Small intestine (tissue), 7 donors: Measurements from ENCODE around the gene AP1M2. TPM values are rescaled to one million over a fixed set of nuclear protein-coding genes. Genes with fewer than 3 reads are reported as not detected.

ENCODE experiments used
- DNase-seq, 2 donors: peaks; one replicate each; pipeline versions ENCODE4 v3.0.0 to v3.0.0-alpha.2; 2013
- FAIRE-seq: peaks from 2 replicates; lab custom pipeline; 2012; peaks lifted over from hg19 to GRCh38; lab: Jason Lieb, UNC
- H3K27ac ChIP-seq, 3 donors: one replicate each; pipeline ENCODE4 v1.5.1; 2013; ENCODE audit warnings: low read length in 2 of 3, mild to moderate bottlenecking in 2 of 3, control low read depth in 1 of 3, inconsistent platforms in 1 of 3, low read depth in 1 of 3, moderate library complexity in 1 of 3
- H3K27me3 ChIP-seq, 3 donors: one replicate each; pipeline ENCODE4 v1.6.1; 2013; ENCODE audit warnings: low read length in 3 of 3, inconsistent platforms in 1 of 3; ENCODE audit not compliant: control insufficient read depth in 3 of 3, insufficient read depth in 3 of 3
- H3K36me3 ChIP-seq, 3 donors: one replicate each; pipeline ENCODE4 v1.6.1; 2013; ENCODE audit warnings: low read length in 3 of 3, inconsistent platforms in 1 of 3, low read depth in 1 of 3, mild to moderate bottlenecking in 1 of 3, moderate library complexity in 1 of 3; ENCODE audit not compliant: control insufficient read depth in 3 of 3, insufficient read depth in 2 of 3
- H3K4me1 ChIP-seq, 3 donors: one replicate each; pipeline ENCODE4 v1.6.1; 2013; ENCODE audit warnings: low read length in 2 of 3, inconsistent platforms in 1 of 3, low read depth in 1 of 3, mild to moderate bottlenecking in 1 of 3, moderate library complexity in 1 of 3; ENCODE audit not compliant: control insufficient read depth in 3 of 3, insufficient read depth in 2 of 3
- H3K4me3 ChIP-seq, 3 donors: one replicate each; pipeline ENCODE4 v1.5.1; 2013; ENCODE audit warnings: low read length in 3 of 3, control low read depth in 1 of 3, inconsistent platforms in 1 of 3, low read depth in 1 of 3, mild to moderate bottlenecking in 1 of 3, moderate library complexity in 1 of 3
- H3K9me3 ChIP-seq, 2 donors: one replicate each; pipeline ENCODE4 v1.6.1; 2013; ENCODE audit warnings: low read depth in 1 of 2, low read length in 1 of 2; ENCODE audit not compliant: control insufficient read depth in 2 of 2, insufficient read depth in 1 of 2
- WGBS, 3 donors: extraction: QIAGEN DNeasy Blood & Tissue Kit; methylation state at CpG; one replicate each; pipeline ENCODE4 v1.1.7; 2013; 5-methylcytosine and 5-hydroxymethylcytosine counted together
- polyA plus RNA-seq, 4 donors: library from polyadenylated mRNA; stranded (reverse) in 3 of 4; unstranded in 1 of 4; fragments of 200-250 nt in 3 of 4; fragments of 120-200 nt in 1 of 4; gene quantifications; one replicate each; pipeline versions ENCODE4 v1.2.1 to v1.2.3, GENCODE V29; 2013
- donor health status: healthy with polysubstance abuse.
- donor health status: control.
- donor health status: control.
- donor health status: Bipolar disorder and iron deficiency.
- donor health status: healthy.

AP1M2 gene
- polyA plus RNA-seq, 4 donors = 85.5 to 238 (median 99.7) TPM

GRCh38 chr19:10565567-10566407 is 21.3 kb downstream of the AP1M2 start, which contains the start of gene KRI1:
Gene KRI1 (minus strand): TSS chr19:10566010. CDS start chr19:10565999, 11 bp downstream.
- peak within 1 kb of the TSS; percentile 68 to 90 (median 70) for H3K27ac ChIP-seq
- peak within 1 kb of the TSS; percentile 71 to 92 (median 75) for H3K4me3 ChIP-seq
- no peaks in the 10 kb centered on the region for H3K27me3 ChIP-seq
- FAIRE-seq (no peak), DNase-seq (peak; percentile 98 to 99)
- H3K9me3 ChIP-seq = no peaks in the 10 kb centered on the region
- WGBS, 3 donors = 0% methylated on average over 61 to 94 of the region's 94 CpGs
- H3K4me1 ChIP-seq = peaks cover 2 to 29% (median 5%) of the 10 kb centered on the region in 3 donors
- H3K36me3 ChIP-seq = peaks cover 0 to 35% (median 3%) of the 10 kb centered on the region in 3 donors

- peaks cover 2 to 29% (median 5%) of the 10 kb centered on the region in 3 donors for H3K4me1 ChIP-seq
- no peak for FAIRE-seq
- H3K9me3 ChIP-seq = no peaks in the 10 kb centered on the region
- peak overlapping the region; percentile 50 to 90 (median 70) for H3K27ac ChIP-seq
- no peaks in the 10 kb centered on the region for H3K27me3 ChIP-seq
- peaks cover under 1 to 39% (median 4%) of the 10 kb centered on the region in 3 donors for H3K36me3 ChIP-seq
- DNase-seq = peak; percentile 51 to 65
- H3K4me3 ChIP-seq = peak overlapping the region; percentile 71 to 92 (median 75)
- 9 to 10% (median 10%) methylated on average over 9 to 10 of the region's 10 CpGs for WGBS, 3 donors
These were observed 22.0 kb downstream of the AP1M2 start for GRCh38 chr19:10565028-10565566.

GRCh38 chr19:10562609-10563008 is 24.5 kb downstream of the AP1M2 start:
- WGBS, 3 donors = 87 to 96% (median 93%) methylated on average over 5 of the region's 5 CpGs
- DNase-seq = no peak
- Histone ChIP-seq H3K36me3 (peaks cover 5 to 63% (median 7%) of the 10 kb centered on the region in 3 donors), H3K27ac (no peak overlapping the region), H3K4me1 (peaks cover 0 to 17% (median 2%) of the 10 kb centered on the region in 3 donors), H3K4me3 (no peak overlapping the region), H3K27me3 (no peaks in the 10 kb centered on the region), H3K9me3 (no peaks in the 10 kb centered on the region)
- no peak for FAIRE-seq

- Histone ChIP-seq H3K4me1 (peaks cover 0 to 6% (median 2%) of the 10 kb centered on the region in 3 donors), H3K36me3 (peaks cover 8 to 78% (median 10%) of the 10 kb centered on the region in 3 donors), H3K27me3 (no peaks in the 10 kb centered on the region), H3K27ac (no peak overlapping the region), H3K4me3 (no peak overlapping the region), H3K9me3 (no peaks in the 10 kb centered on the region)
- FAIRE-seq (no peak), DNase-seq (no peak)
- WGBS, 3 donors = 90 to 92% (median 91%) methylated on average over 7 of the region's 7 CpGs
These were observed 27.0 kb downstream of the AP1M2 start for GRCh38 chr19:10560154-10560553.

- peaks cover 2 to 3% (median 3%) of the 10 kb centered on the region in 3 donors for H3K4me1 ChIP-seq
- no peak overlapping the region for H3K27ac ChIP-seq
- no peaks in the 10 kb centered on the region for H3K9me3 ChIP-seq
- no peaks in the 10 kb centered on the region for H3K27me3 ChIP-seq
- H3K4me3 ChIP-seq = no peak overlapping the region
- DNase-seq = no peak
- no peak for FAIRE-seq
- peaks cover 18 to 95% (median 23%) of the 10 kb centered on the region in 3 donors for H3K36me3 ChIP-seq
- 94 to 95% (median 95%) methylated on average over 30 to 33 of the region's 33 CpGs for WGBS, 3 donors
These were observed 29.4 kb downstream of the AP1M2 start for GRCh38 chr19:10557603-10558197.

GRCh38 chr19:10555610-10555973 is 31.5 kb downstream of the AP1M2 start:
- Histone ChIP-seq H3K36me3 (peaks cover 18 to 96% (median 29%) of the 10 kb centered on the region in 3 donors), H3K4me1 (peaks cover 3 to 6% (median 6%) of the 10 kb centered on the region in 3 donors), H3K9me3 (no peaks in the 10 kb centered on the region), H3K27me3 (no peaks in the 10 kb centered on the region), H3K4me3 (no peak overlapping the region), H3K27ac (no peak overlapping the region)
- DNase-seq = no peak
- WGBS, 3 donors = 73 to 89% (median 78%) methylated on average over 7 of the region's 7 CpGs
- FAIRE-seq = no peak

- Histone ChIP-seq H3K27ac (no peak overlapping the region), H3K4me3 (no peak overlapping the region), H3K36me3 (peaks cover 19 to 96% (median 32%) of the 10 kb centered on the region in 3 donors), H3K9me3 (no peaks in the 10 kb centered on the region), H3K4me1 (peaks cover 3 to 6% (median 6%) of the 10 kb centered on the region in 3 donors), H3K27me3 (no peaks in the 10 kb centered on the region)
- DNase-seq = no peak
- WGBS, 3 donors = 73 to 83% (median 81%) methylated on average over 30 of the region's 30 CpGs
- no peak for FAIRE-seq
These were observed 32.1 kb downstream of the AP1M2 start for GRCh38 chr19:10554760-10555609.
